Caco-2 (cell line): Measurements from ENCODE around the gene GASK1A. TPM values are rescaled to one million over a fixed set of nuclear protein-coding genes. Genes with fewer than 3 reads are reported as not detected.

Source experiments
- BruUV-seq: library from RNA; stranded (reverse); fragments of 400-500 nt; replicated peaks from 2 replicates; lab custom pipeline; 2021; lab: Mats Ljungman, UMichigan
- CTCF ChIA-PET: fragments of 300-600 bp; sonication (Branson Sonifier 250); formaldehyde crosslinking; loops from one replicate; lab custom pipeline; 2022; ENCODE audit warnings: antibody characterized with exemption; lab: Charles Lee
- POLR2A ChIA-PET: fragments of 300-600 bp; sonication (Branson Sonifier 250); formaldehyde crosslinking; loops from one replicate; lab custom pipeline; 2022; ENCODE audit warnings: antibody characterized with exemption; lab: Charles Lee
- DNase-seq, 2 experiments: peaks; one replicate each; pipeline versions ENCODE4 v3.0.0 to v3.0.0-alpha.2; 2020 to 2022
- H3K27me3 ChIP-seq: replicated peaks from 2 replicates; pipeline ENCODE4 v1.6.0; 2011; ENCODE audit warnings: low read length; ENCODE audit not compliant: control insufficient read depth, insufficient read depth
- H3K36me3 ChIP-seq: 2 replicates; pipeline ENCODE4 v1.5.1; 2011; ENCODE audit warnings: low read length; ENCODE audit not compliant: control insufficient read depth, insufficient read depth
- H3K4me1 ChIP-seq: fragments of 250-450 bp; sonication (Bioruptor Pico); 2 replicates; pipeline ENCODE4 v1.5.1; 2020; ENCODE audit warnings: mild to moderate bottlenecking
- H3K4me3 ChIP-seq: 2 replicates; pipeline ENCODE4 v1.5.1; 2011; ENCODE audit warnings: low read depth, mild to moderate bottlenecking, control low read depth, low read length
- H3K9me3 ChIP-seq: fragments of 250-450 bp; sonication (Bioruptor Pico); 2 replicates; pipeline ENCODE4 v1.5.1; 2020; ENCODE audit warnings: mild to moderate bottlenecking, moderate library complexity
- H3K27ac Mint-ChIP-seq: one replicate; pipeline ENCODE4 v1.8.0; 2022; ENCODE audit warnings: mixed read lengths; ENCODE audit not compliant: unreplicated experiment
- H3K27me3 Mint-ChIP-seq: one replicate; pipeline ENCODE4 v1.8.0; 2022; ENCODE audit warnings: mixed read lengths; ENCODE audit not compliant: insufficient read depth, unreplicated experiment
- H3K36me3 Mint-ChIP-seq: one replicate; pipeline ENCODE4 v1.8.0; 2022; ENCODE audit warnings: mild to moderate bottlenecking, mixed read lengths; ENCODE audit not compliant: insufficient read depth, unreplicated experiment
- H3K4me1 Mint-ChIP-seq: one replicate; pipeline ENCODE4 v1.8.0; 2022; ENCODE audit warnings: low read depth, mixed read lengths; ENCODE audit not compliant: unreplicated experiment
- H3K4me3 Mint-ChIP-seq: one replicate; pipeline ENCODE4 v1.8.0; 2022; ENCODE audit warnings: mild to moderate bottlenecking, moderate library complexity, mixed read lengths; ENCODE audit not compliant: unreplicated experiment
- H3K9me3 Mint-ChIP-seq: one replicate; pipeline ENCODE4 v1.8.0; 2022; ENCODE audit warnings: mixed read lengths; ENCODE audit not compliant: unreplicated experiment
- CTCF ChIP-seq, 2 experiments: fragments of 200-600 bp in 1 of 2; IDR thresholded peaks; 1 replicate in 1 of 2; 2 replicates in 1 of 2; pipeline versions ENCODE4 v1.5.1 to v1.8.0; 2011 to 2022; ENCODE audit warnings: antibody characterized with exemption in 1 of 2, control low read depth in 1 of 2, inconsistent platforms in 1 of 2, low read depth in 1 of 2, low read length in 1 of 2, mild to moderate bottlenecking in 1 of 2, moderate library complexity in 1 of 2; ENCODE audit not compliant: insufficient read depth in 1 of 2, severe bottlenecking in 1 of 2, unreplicated experiment in 1 of 2
- intact Hi-C: fragments of 100-400 bp; cut with micrococcal nuclease; formaldehyde crosslinking; loops from one replicate; pipeline ENCODE4 v1.10.0; 2022; ENCODE audit not compliant: unreplicated experiment
- total RNA-seq: library from RNA; stranded (reverse); gene quantifications from 2 replicates; pipeline ENCODE4 v1.2.3, GENCODE V29; 2022

The GASK1A gene
- total RNA-seq, 1 experiment from 2014 or later: 0.16 TPM

- ChIA-PET CTCF (no interaction called here), POLR2A (no interaction called here)
- Mint-ChIP-seq H3K36me3 (no peaks in the 10 kb centered on the region), H3K27ac (no peak overlapping the region), H3K4me1 (no peaks in the 10 kb centered on the region), H3K27me3 (peaks cover 11% of the 10 kb centered on the region), H3K9me3 (no peaks in the 10 kb centered on the region), H3K4me3 (no peak overlapping the region)
- no peaks in the 10 kb centered on the region for H3K4me1 ChIP-seq
- no TSS peak for BruUV-seq
- no peak for DNase-seq
- TF ChIP-seq CTCF (IDR thresholded peaks at IDR 0.05; ENCODE audit: insufficient read depth in 1 of 2, low read depth in 1 of 2, low read length in 1 of 2, severe bottlenecking in 1 of 2, unreplicated experiment in 1 of 2): no peak
- H3K4me3 ChIP-seq: no peak overlapping the region
- intact Hi-C loops: no loop called here
- no peaks in the 10 kb centered on the region; the same call in 1 of the 2 replicates for H3K27me3 ChIP-seq
- H3K36me3 ChIP-seq: no peaks in the 10 kb centered on the region
- no peaks in the 10 kb centered on the region for H3K9me3 ChIP-seq
These were observed 26.1 kb downstream of the GASK1A start for GRCh38 chr3:43005253-43005652.

- no peak overlapping the region for H3K27ac Mint-ChIP-seq
- no peak for DNase-seq
- no peaks in the 10 kb centered on the region for H3K36me3 Mint-ChIP-seq
- no TSS peak for BruUV-seq
- H3K4me1 ChIP-seq: no peaks in the 10 kb centered on the region
- no peaks in the 10 kb centered on the region for H3K9me3 Mint-ChIP-seq
- no peak for TF ChIP-seq CTCF (IDR thresholded peaks at IDR 0.05; ENCODE audit: insufficient read depth in 1 of 2, low read depth in 1 of 2, low read length in 1 of 2, severe bottlenecking in 1 of 2, unreplicated experiment in 1 of 2)
- H3K4me3 ChIP-seq: no peak overlapping the region
- CTCF ChIA-PET: no interaction called here
- no peaks in the 10 kb centered on the region for H3K4me1 Mint-ChIP-seq
- H3K27me3 ChIP-seq: no peaks in the 10 kb centered on the region; the same call in 1 of the 2 replicates
- H3K4me3 Mint-ChIP-seq: no peak overlapping the region
- H3K36me3 ChIP-seq: no peaks in the 10 kb centered on the region
- H3K27me3 Mint-ChIP-seq: peaks cover 8% of the 10 kb centered on the region
- POLR2A ChIA-PET: no interaction called here
- intact Hi-C loops: no loop called here
- H3K9me3 ChIP-seq: no peaks in the 10 kb centered on the region
These were observed 26.9 kb downstream of the GASK1A start for GRCh38 chr3:43005981-43006380.

- POLR2A ChIA-PET: no interaction called here
These were observed 27.7 kb downstream of the GASK1A start for GRCh38 chr3:43006825-43007224.

More at GRCh38 chr3:43006825-43007224, 27.7 kb downstream of the GASK1A start:
- Mint-ChIP-seq H3K9me3 (no peaks in the 10 kb centered on the region), H3K27me3 (peaks cover 8% of the 10 kb centered on the region), H3K4me1 (no peaks in the 10 kb centered on the region), H3K36me3 (no peaks in the 10 kb centered on the region), H3K27ac (no peak overlapping the region), H3K4me3 (no peak overlapping the region)
- CTCF ChIA-PET: no interaction called here
- no peaks in the 10 kb centered on the region for H3K36me3 ChIP-seq
- BruUV-seq: no TSS peak
- peak in 1 of 2 experiments; percentile 14 for DNase-seq
- no peaks in the 10 kb centered on the region for H3K4me1 ChIP-seq
- TF ChIP-seq CTCF (IDR thresholded peaks at IDR 0.05; ENCODE audit: insufficient read depth in 1 of 2, low read depth in 1 of 2, low read length in 1 of 2, severe bottlenecking in 1 of 2, unreplicated experiment in 1 of 2): no peak
- H3K4me3 ChIP-seq: no peak overlapping the region
- intact Hi-C loops: no loop called here
- H3K27me3 ChIP-seq: no peaks in the 10 kb centered on the region; the same call in 1 of the 2 replicates
- no peaks in the 10 kb centered on the region for H3K9me3 ChIP-seq
